ENCODE results near the gene CLDND2.

The CLDND2 gene

DNA sequence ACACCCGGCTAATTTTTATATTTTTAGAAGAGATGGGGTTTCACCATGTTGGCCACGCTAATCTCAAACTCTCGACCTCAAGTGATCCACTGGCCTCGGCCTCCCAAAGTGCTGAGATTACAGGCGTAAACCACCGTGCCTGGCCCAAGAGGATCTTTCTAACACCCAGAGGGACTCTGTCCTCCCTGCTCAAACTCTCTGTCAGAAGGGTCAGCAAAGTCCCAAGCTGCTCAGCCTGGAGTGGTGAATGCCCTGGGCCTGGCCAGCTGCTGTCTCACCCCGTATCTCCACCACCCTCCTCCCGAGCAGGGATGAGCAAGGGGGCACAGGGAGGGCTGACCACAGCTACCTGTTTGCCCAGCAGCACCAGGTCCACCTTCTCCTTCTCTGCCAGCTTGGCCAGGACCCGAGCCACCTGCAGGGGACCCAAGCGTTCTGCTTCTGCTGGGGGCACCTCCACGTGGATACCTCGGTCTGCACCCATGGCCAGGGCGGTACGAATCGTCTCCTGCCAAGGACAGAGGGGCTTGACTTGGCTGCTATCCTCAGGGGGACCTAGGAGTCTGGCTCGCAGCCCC is 15.9 kb downstream of the CLDND2 start:
- no peak for DNase-seq

DNA sequence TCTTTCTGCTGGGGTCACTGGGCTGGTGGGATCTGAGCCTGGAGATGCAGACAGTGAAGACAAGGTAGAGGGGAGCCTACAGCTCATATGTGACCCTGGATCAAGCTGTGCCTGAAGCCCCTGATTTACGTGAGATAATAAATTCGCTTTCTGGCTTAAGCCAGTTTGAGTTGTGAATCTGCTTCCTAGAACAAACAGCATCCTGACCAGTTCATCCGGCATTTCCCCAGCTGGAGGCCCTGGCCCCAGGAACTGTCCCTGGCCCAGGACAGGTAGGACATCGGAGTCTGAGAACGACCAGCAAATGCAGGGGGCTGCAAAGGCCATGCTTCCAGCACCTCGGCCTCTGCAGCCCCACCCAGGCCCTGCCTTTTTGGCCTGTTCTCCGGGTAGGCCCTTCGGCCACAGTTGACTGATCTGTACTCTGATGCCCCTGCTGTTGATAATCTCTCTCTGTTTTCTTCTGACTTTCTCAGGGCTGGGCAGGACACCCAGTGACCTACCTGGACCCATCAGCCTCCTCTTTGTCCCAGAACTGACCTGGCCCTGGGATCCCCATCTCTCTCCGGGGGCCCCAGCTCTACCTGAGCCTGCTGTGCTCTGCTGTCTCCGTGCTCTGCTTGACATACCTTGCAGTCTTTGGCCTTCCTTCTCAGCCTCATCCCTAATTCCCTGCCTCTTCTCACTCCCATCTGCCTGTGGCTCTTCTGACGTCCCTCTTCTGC is 17.4 kb downstream of the CLDND2 start:
- DNase-seq: no peak

DNA sequence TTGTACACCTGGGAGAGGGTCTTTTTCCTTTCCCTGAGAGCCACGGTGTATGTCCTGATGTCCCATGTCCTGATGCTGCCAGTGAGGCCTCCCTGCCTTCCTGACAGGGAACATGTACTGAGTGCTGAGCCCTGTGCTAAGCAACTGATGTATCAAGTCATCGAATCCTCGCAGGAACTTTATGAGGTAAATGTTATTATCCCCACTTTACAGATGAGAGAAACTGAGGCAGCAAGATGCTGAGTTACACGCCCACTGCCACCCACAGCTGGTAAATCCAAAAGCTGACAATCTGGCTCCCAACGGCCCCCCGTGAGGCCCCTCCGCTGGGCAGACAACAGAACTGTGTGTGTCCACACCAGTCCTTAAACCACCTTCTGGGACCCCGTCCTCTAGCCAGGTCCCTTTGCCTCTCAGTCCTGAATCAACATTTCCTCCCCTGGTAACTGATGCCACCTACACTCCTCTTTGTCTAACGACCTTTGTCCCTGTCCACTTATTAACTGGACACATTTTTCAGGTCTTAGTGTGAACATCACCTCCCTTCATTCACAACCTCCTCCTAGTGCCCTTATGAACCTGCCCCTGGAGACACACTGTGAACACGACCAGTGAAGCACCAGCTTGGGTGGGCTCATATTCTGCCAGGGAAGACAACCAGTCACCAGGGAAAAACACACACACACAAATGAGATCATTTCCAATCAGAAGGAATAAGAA is 21.4 kb downstream of the CLDND2 start:
- DNase-seq: no peak

DNA sequence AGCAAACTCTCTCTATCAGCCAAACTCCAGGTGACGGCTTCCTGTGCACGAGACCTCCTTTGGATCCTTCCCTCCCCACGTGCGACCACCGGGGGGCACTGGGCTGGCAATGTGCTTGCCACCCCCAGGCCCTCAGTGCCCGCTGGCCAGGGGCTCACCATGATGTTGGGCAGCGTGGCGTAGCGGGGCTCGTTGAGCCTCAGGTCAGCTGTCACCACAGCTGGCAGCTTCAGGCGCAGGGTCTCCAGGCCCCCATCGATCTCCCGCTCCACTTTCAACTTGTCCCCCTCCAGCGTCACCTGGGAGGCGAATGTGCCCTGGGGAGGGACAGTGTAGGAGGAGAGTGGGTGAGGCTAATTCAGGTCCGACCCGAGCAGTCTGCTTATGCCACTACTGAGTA is 22.1 kb downstream of the CLDND2 start:
- DNase-seq: no peak

DNA sequence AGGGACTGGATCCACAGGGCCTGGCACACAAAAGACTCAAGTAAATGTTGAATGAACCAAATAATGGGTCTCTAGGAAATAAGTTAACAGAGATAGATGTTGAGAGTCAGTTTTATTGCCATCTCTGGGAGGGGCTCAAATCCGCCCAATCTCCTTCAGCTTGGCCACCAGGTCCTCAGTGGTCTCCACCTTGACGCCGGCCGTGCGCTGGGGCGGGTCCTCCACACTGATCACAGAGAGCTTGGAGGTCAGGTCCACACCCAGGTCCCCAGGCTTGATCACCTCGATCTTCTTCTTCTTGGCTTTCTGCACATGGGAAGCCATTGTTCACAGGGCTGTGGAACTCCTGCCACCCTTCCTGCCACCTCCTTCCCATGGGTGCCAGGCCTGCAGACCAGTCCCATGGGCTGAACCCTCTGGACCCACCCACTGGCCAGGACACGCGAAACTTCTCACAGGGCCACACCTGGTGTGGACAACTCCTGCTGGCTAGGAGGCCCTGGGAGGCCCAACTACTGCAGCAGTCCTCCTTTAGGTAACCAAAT is 23.7 kb downstream of the CLDND2 start:
- no peak for DNase-seq

DNA sequence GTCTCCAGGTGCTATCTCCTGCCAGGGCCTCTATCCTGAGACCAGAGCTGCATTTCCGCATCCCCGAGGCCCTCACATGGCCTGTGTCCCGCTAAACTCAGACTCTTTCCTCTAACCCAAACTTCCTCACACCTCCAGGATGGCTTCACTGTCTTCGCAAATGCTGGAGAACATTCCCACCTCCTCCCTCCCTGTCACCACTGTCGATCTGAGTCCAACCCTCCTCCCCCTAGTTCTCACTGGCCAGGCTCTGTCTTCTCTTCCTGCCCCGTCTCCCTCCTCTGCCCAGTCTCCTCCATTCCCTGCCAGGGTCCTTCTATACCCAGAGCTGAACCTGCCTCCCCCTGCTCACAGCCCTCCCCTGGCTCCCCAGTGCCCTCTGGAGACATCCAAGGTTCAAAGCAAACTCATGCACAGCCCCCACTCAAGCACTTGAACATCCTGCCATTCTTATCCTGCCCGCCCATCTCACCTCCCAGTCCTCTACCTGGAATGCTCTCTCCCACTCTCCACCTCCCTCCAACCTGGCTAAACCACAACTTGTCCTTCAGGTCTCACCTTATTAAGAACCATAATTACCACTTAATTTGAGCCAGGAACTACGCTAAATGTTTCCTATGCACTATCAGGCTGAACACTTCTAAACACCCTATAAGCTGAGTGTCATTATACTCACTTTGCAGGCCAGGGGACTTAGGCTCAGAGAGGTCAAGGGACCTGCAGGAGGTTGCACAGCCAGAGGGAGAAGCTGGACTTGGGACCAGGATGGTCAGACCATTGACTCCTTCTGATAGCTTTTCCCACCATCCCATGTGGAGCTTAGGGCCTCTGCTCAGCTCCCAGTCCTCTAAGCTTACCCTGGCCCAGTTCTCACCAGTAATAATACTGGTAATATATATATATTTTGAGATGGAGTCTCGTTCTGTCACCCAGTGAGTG is 25.9 kb downstream of the CLDND2 start:
- DNase-seq: no peak

DNA sequence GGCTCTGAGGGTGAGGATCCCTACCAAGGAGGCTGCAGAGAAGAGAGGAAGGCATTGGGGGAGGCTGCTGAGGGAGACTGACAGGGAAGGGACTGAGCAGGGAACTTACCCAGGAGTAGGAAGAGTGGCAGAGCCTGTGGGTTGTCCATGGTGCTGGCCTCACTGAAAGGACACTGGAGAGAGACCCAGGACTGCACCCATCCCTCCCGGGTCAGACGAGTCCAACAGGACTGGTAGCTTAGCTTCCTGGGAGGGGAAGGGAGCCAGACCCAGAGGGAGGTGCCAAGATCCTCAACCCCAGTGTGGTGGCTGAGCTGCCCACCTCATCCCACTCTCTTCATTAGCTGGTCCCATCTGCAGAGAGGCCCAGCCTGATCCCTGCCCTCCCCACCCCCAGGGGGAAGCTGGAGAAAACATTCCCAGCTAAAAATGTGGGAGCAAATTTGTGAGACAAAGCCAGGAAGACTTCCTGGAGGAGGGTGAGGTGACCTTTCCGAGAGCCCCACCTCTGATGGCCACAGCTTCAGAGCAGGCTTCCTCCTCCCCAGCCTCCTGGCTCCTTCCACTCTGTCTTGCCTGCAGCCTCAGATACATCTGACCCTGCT is 26.7 kb downstream of the CLDND2 start, which contains the start of gene VSIG10L:
Gene VSIG10L, minus strand, starts transcription at position 164 of the 605 bp plus-strand sequence. Its CDS starts 15 bp downstream, at position 149.
- DNase-seq: no peak

DNA sequence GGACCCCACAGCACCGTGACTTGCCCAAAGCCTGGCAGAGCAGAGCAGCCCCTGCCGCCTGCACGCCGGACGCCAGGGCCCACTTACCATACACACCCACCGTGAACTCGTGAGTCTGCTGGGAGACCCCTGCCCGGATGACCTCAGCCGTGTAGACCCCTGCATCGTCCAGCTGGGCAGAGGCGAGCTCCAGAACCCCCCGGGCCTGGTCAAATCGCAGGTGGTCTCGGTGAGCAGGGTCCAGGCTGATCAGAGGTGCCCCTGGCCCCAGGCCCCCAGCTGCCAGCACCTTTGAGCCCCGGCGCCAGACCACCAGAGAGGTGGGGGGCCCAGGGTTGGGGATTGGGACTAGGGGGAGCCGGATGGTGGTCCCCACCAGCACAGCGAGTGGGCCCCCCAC is 27.7 kb downstream of the CLDND2 start:
- no peak for DNase-seq

DNA sequence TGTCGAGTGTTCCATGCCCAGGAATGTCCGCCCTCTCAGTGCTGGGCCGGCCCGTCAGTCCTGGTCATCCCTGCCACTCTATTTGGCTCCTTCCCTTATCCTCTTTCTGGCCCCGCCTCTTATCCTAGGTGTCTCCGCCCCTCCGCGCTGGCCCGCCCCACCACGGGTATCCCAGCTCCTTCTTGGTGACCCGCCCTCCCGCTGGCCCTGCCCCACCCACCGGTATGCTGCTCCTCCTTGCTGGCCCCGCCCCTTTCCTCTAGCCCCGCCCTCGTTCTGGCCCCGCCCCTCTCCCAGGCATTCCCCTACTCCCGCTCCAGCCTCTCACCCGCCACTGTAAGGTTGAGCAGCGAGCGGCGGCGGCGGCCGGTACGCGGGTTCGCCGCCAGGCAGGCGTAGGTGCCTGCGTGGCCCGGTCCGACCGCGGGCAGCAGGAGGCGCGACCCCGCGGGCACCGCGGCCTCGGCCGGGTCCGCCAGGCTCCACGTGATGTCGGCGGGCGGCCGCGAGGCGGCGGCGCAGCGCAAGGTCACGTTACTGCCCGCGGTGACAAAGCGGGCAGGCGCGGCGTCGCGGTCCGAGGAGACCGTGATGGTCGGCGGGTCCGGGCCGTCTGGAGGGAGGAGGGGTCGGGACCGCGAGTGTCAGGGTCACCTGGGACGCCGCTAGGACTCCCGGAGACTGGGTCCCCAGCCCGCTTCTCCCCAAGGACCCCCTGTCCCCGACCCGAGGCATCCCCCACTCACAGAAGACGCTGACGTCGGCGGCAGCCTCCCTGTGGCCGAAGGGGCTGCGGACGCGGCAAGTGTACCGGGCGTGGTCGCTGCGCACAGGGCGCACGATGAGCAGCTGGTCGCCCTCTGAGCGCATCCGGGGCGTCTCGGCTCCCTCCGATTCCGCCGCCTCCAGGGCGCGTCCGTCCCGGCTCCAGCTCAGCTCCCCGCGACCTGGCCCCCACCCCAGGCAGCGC is 28.8 kb downstream of the CLDND2 start:
- peak; percentile 78 for DNase-seq

DNA sequence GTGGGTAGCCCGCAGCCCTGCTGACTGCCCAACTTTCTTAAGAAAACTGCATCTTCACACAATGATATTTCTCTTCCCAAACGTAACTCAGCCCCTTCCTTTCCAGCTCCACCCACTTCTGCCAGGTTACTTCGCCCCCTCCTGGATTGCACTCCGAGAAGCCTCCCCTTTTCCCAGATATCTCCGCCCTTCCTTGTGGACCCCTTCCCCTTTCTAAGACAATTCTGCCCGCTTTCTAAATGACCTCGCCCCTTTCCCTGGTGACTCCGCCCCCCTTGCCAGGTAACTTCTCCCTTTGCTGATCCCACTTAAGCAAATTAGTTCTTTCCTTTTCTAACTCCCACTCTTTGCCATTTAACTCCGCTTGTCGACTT is 29.5 kb downstream of the CLDND2 start:
- no peak for DNase-seq

DNA sequence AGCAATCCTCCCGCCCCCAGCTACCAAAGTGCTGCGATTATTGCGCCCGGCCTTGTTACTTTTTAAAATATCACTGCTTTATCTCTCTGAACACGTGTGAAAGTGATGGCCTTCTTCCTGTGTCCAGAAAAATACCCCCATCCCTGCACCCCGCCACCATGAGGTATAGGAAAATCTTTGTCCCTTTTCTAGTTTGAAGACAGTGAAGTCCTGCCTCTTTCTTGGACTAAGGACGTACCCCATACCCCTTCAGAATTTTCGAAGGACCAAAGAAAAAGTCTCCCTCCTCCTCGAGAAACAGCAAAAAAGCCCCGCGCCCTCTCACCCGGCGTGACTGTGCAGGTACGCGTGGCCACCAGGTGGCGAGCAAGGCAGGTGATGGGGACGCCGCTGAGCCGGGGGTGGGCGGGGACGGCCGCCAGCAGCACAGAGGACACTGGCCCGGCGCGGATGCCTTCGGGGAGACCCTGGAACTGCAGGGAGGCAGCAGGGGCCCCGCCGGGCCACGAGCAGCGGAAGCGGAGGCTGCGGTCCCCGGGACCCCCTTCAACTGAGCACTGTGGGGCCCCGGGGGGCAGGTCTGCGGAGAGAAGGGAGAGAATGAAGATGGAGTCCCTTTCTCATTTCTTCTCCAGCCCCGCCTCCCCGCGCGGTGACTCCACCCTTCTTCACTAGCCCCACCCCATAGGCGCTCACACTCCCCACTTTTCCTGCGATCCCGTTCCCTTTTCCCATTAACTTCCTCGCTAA is 30.1 kb downstream of the CLDND2 start:
- peak; percentile 5 for DNase-seq

DNA sequence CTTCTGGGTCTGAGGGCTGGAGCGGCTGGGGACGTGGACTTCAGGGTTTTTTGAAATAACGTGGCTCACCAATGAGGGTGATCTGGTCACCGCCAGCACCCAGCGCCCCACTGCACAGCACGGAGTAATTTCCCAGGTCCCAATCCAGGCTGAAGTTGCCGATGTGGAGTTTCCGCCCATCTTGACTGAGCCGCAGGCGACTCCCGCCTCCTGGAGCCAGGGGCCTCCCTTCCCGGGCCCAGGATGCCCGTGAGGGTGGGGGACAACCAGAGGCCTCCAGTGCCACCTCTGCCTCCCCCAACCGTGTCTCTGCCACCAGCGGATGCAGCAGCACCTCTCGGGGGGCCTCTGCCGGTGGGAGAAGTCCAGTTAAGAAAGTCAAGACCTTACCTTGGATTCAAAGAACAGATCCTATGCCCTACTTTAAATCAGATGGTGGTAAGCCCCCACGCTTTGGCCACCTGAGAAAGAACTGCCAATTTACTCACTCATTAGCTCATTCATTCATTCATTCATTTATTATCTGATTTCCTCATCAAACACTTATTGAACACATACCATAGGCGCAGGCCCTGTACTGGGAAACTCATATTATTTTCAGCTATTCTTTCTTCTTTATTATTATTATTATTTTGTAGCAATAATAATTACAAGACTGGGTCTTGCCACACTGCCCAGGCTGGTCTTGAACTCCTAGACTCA is 30.8 kb downstream of the CLDND2 start:
- no peak for DNase-seq

DNA sequence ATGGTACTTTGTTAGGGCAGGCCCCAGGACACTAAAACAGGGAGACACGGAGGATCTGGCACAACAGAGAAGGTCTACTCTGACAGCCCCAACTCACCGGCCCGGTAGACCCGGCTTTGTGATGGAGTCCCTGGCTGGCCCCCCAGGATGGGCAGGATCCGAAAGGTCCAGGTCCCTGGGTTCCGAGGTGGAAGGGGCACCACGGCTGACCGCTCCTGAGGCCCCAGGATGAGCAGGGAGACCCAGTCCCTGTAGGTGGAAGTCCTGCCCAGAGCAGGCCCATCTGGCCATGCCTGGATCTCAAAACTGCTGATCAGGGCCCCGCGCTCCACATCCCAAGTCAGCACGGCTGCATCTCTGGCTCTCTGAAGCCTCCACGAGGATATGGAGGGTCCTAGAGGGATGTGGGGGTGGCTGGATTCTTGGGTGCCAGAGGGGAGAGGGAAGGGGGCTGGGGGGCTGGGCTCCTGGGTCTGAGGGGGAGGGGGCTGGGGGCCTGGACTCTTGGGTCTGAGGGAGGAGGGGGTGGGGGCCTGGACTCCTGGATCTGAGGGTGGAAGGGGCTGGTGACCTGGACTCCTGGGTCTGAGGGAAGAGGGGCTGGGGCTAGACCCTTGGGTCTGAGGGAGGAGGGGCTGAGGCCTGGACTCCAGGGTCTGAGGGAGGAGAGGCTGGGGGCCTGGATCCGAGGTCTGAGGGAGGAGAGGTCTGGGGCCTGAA is 31.5 kb downstream of the CLDND2 start:
- DNase-seq: no peak

DNA sequence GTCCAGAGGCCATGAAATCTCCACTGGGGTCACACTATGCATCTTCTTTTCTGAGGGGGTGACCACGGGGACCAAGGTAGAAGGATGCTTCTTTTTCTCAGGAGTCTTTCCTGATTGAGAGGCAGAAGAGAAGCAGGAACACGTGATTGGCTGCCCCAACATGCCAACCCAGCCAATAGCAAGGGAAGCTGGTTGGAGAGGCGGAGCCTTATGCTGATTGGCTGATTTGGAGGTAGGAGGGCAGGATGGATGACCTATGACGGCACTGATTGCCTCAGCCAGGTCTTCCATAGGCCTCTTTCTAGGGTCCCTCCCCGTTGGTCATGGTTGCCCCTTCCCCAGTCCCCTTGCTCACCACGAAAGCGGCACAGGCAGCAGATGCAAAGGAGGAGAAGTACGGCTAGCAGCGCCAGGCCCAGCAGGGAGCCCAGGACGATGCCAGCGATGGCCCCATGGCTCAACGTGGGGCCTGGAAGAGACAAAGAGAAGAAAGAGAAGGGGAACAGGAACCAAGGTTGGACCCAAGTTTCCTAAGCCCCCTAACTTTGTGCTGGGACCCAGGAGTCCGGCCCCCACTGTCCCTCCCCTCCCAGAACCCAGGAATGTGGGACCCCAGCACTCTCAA is 34.9 kb downstream of the CLDND2 start:
- DNase-seq: no peak

DNA sequence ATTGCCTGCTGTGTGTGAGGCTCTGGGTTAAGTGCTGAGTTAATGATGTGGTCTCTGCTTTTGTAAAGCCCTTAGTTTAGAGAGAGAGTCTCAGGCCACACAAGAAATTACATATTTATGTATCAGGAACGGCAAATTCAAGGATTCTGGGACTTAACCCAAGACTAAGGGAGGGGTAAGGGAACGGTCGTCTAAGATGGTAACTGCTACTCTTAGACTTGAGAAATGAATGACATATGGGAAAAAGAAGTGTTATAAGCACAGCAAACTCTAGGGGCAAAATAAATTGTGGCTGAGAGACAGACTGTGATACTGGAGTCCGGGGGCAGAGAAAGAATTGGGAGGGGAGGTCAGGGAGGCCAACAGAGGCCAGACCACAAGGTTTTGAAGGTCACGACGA is 37.1 kb downstream of the CLDND2 start:
- DNase-seq: no peak

DNA sequence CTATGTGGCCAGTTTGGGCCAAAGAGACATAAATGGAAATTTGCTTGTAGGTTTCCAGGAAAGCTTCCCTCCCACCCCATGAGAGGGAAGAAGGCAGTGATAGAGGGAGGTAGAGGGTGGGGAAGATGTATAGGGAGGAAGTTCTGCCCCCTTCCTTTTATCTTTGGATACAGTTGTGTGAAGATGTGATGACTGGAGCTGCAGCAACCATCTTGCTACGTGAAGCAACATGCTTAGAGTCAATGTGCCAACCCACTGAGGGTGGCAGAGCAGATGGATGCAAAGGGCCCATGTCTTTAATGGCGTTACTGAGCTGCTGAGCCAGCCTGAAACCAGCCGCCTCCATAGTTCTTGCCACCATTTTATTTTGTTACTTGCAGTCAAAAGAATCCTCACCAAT is 37.6 kb downstream of the CLDND2 start:
- no peak for DNase-seq

DNA sequence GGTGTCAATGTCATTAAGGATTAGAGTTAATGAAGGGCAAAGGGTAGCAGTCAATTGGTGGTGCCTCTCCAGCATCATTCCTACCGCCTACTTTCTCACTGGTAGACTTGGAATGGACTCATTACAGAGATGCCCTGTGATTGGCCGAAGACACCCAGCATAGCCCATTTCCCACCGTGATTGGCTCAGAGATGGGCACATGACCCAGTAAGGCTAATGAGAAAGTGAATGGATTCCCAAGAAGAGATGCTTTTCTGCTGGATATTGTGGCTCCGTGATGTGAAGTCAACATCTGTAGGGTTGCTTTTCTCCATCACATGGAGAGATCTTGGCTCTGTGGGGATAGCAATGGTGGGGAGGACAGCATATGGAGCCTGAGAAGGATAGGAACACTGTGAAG is 38.4 kb downstream of the CLDND2 start:
- no peak for DNase-seq

DNA sequence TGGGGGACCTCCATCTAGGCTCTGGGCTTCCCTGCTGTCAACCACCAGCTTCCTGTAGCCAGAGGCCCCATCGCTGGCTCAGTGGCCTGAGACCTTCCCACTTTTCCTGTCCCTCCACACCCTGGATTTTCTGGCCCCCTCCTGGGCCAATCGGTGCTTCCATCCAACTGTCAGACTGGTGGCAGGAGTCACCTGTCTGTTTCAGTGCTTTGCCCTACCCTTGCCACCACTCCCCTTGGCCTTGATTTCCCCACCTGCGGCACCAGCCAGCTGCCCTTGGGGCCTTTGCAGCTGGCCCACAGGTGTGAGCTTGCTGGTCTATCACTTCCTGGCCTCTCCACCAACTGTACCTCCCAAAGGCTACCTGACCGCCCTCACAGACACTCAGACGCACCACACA is 39.4 kb downstream of the CLDND2 start:
- DNase-seq: no peak
